NCI-H2227 treated with DMSO at 0.1 percent for 48 hours (cell line): ENCODE measurements around the gene PDXP.

ENCODE experiments used
- DNase-seq: peaks from one replicate; lab custom pipeline; 2025; lab: John Stamatoyannopoulos, UW

Gene PDXP

DNA sequence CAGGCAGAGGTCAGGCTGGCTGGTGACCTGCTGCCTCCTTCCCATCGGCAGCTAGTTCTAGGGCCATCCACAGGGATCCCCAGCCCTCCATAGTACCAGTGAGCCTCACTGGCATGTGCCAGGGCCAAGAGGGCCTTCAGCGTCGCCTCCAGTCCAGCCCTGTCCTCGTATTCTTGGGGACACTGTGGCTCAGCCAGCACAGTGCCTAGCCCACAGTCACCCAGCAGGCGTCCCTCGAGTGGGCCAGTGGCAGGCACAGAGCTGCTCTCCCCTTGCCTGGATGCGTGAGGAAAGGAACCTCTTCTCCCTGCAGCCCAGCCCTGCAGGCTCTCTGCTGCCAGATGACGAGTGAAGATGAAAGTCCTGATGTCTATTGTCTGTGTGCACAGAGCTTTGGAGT, 29.7 kb upstream of the PDXP start:
- no peak for DNase-seq

- DNase-seq = no peak
Observed at GRCh38 chr22:37629928-37630327, 28.6 kb upstream of the PDXP start.

- no peak for DNase-seq
Observed at GRCh38 chr22:37630839-37631435, 27.6 kb upstream of the PDXP start.

GRCh38 chr22:37631448-37632173, 26.9 kb upstream of the PDXP start:
- DNase-seq = no peak

GRCh38 chr22:37632174-37633088, 26.1 kb upstream of the PDXP start:
- DNase-seq = no peak

DNA sequence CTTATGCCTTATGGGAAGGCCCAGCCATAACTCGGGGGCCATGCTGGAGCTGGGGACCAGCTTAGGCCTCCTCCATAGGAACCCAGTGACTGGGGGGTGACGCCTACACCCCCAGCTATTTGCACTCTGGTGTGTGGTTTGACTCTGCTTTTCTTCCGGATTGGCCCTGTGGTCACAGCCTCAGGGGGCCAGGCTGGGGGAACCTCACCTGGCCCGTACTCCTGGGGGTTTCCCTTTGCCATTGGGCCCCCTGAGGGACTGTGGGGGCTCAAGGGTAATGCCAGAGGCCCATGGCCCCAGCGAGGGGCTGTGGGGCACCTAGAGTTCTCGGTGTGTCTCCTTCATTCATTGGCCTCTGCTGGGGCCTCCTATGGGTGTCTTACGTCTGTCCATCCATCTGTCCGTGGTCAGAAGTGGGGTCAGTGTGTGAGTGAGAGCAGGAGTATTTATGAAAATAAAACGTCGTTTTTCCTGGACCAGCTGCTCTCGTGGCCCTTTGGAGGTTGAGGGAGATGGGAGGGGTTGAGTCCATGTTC, 25.4 kb upstream of the PDXP start:
- no peak for DNase-seq

DNA sequence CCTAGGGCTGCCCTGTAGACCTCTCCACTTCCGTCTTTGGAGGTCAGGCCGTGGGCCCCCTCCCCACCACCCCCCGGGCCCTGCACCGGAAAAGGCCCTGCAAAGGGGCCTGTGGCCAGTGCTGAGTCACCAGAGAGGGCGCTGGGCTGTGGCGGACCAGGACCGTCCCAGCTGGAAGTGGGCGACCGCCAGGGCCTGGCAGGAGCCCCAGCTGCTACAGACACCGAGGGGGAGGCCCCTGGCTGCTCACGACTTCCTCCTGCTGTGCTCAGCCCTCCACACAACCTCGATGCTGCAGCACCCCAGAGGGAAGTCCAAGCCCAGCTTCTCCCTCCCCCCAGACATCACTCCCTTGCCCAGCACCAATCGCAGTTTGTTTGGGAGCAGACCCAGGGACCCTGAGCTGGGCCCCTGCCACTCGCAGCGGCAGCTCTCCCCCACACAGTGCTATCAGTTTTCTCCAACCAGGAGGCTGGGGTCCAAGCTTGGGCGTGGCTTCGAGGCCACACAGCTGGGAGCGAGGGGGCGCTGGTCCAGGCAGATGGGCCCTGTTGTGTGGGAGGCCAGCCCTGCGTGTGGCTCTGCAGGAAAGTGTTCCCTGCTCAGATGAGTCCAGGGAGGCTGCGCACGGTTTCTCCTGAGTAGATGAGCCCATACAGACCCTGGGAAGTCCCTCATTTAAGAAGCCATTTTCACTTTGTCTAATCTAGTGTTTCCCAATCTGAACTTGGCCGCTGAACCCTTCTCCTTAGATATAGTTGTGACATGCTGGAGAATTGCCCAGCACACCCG, 24.7 kb upstream of the PDXP start:
- no peak for DNase-seq

DNA sequence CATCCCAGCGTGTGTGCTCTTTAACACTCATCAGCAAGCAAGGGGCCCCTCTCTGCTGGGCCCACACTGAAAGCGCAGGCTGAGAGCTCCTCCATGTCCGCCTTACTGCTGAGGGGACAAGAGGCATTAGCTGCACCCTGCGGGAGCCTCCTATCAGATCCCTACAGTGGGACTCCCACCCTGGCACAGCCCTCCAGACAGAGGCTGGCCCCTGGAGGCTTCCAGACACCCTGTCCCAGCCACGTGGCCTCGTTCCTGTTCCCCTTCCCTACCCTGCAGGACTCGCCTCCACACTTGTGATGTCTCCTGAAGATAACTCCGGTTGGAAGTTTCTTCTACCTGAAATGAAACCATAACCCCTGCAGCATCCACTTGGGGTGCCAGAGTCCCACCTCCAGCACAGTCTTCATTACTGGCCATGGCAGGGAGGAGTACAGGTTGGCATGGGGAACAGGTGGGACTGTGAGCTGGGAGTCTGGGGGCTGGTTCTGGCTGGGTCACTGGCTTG, 24.1 kb upstream of the PDXP start:
- DNase-seq = no peak

GRCh38 chr22:37635157-37635556, 23.4 kb upstream of the PDXP start:
- DNase-seq = no peak

GRCh38 chr22:37636186-37636948, 22.2 kb upstream of the PDXP start:
- DNase-seq = no peak

DNA sequence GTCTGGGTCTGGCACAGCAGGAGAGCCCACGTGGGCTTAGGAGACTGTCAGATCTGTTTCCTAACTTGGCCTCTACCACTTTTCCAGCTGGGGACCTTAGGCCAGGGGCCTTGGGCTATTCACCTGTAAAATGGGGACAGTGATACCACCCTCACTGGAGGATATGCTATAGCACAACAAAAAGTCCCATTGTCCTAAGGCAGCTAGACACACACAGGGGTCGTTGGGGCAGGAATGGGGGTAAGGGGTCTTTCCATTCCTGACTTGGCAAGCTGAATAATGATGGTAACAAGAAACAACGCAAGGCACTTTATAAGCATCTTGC, 21.6 kb upstream of the PDXP start:
- DNase-seq = no peak

DNA sequence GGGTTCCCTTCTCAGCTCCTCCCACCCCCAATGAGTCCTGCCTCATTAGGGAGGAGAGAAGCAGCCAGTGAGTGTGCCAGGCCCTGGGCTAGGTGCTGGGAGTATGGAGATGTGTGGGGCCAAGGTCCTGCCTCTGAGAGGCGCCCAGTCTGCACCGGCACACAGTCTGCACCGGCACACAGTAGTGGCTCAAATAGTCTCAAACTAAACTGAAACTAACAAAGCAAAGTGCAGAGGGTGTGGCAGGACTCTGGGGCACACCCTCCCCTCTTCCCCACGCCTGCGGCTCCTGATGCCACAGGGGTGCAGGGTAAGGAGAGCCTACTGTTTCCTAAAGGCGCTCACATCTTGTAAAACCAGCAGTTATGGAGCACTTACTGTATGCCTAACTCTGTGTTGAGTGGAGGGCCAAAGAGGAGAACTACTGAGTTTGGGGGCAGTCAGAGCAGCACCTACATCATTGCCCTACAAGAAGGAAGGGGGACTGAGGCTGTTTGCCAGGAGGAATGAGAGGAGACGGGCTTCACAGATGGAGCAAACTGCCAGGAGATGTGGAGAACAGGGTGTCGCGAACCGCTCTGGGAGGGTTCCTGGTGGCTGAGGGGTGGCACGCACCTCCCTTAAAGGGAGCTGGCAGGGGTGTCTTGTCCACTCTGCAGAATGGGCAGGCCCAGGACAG, 20.0 kb upstream of the PDXP start:
- DNase-seq = no peak

GRCh38 chr22:37639070-37639760, 19.3 kb upstream of the PDXP start, which contains the start of gene SH3BP1:
SH3BP1 (plus strand) TSS chr22:37639669; CDS start chr22:37639788, 119 bp downstream.
- no peak for DNase-seq

- DNase-seq = no peak
Observed at GRCh38 chr22:37639771-37640590, 18.5 kb upstream of the PDXP start.

GRCh38 chr22:37640591-37641560, 17.6 kb upstream of the PDXP start:
- DNase-seq = no peak

DNA sequence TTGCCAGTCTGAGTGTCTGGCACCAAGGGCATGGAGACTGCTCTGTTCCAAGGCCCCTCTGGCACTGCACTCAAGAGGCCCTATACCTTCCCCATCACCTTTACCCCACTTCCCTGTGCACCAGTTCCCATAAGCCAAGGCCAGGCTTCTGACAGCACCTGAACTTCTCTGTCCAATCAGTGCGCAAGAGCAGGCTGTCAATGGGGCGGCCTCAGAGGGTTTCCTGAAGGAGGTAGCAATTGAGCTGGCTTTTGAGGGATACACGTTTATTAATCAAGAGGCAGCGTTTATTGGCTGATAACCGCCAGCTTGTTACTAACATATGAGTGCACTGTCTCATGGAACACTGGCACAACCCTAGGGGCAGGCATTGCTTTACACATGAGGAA, 17.0 kb upstream of the PDXP start:
- DNase-seq = no peak

- peak; percentile 58 for DNase-seq
Observed at GRCh38 chr22:37643225-37643847, 15.2 kb upstream of the PDXP start.
